ENCODE data around the gene BIN2.
A peak's percentile ranks its signal among the peaks of the same experiment; 100 is the strongest.
"Not testable (repeated sequence)": the region's sequence is repeated elsewhere in the genome, so short reads cannot be mapped to it uniquely, and the experiment has no call there.

The BIN2 gene

DNA sequence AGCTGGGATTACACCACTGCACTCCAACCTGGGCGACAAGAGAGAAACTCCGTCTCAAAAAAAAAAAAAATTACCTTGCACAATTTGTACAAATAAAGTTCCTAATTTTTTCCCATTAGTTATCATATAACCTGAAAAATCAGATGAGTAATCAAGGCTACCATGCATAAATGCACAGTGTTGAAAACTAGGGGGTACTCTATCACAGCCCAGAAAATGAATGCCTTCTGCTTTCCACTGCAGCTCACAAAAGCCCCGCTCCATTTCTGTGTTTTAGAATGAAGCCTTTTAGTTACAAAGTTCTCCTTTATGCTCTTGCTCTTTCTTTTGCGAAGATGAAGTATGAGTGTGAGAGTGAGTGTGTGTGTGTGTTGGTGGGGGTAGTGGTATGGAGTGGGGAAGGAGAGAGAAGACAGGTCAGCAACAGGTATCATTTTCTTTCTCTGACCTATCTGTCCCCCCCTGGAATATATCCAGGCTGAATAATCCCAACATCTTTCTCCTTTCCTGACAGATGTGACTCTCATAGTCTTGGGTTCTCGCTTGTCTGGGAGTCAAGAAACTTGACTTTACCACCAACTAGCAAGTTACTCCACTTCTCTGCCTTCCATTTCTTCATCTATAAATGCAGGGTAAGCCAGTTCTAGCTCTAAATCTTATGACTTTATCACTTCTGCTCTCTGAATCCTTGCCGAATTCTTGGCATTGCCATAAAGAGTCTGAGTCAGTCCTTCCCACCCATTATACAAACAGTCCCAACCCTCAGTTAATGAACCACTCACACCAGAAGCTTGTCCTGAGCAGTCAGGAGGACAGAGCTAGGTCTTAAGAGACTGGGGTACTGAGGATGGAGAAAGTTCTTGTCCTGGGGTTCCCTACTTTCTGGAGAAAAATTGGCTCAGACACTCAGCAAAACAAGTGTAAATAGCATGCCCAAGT is 16.1 kb downstream of the BIN2 start:
- DNase-seq = no peak

DNA sequence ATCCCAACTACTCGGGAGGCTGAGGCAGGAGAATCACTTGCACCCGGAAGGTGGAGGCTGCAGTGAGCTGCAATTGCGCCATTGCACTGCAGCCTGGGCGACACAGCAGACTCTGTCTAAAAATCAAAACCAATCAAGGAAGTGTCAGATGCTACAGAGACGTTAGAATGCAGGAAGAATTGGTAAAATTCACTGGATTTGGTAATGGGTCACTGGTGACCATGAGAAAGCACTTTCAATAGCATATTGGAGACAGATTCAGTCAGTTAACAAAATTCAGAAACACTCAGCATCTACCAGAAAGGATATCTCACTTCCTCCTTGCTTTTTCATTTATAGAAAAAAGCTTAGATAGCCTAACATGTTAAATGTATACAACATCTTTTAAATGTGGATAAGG is 17.5 kb downstream of the BIN2 start:
- no peak for DNase-seq

DNA sequence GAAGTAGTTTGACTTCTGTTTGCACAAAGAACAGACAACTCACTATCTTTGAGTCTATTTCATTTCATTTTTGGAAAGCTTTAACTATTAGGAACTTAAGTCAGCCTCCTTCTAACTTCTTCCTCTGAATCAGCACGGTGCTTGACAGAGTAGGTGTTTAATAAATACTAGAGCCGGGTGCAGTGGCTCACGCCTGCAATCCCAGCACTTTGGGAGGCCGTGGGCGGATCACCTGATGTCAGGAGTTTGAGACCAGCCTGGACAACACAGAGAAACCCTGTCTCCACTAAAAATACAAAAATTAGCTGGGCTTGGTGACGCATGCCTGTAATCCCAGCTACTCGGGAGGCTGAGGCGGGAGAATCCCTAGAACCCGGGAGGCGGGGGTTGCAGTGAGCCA is 23.2 kb downstream of the BIN2 start:
- not testable (repeated sequence) for DNase-seq

DNA sequence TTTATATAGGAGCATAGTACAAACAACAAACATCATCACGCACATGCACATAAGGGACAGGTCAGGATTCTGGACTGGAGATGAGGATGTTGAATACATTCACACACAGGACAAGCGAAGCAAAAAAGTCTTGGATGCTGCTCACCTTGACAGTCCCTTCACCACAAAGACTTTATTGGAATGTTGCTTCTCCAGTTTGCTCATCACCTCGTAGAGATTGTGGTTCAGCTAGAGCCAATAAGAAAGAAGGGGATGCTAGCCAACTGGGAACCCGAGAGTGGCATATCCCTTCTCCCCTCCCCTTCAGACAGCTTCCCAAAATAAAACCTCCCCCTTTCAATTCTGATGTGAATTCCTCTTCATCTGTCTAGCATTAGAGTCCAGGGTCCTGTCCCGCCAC is 28.3 kb downstream of the BIN2 start:
- DNase-seq = no peak

DNA sequence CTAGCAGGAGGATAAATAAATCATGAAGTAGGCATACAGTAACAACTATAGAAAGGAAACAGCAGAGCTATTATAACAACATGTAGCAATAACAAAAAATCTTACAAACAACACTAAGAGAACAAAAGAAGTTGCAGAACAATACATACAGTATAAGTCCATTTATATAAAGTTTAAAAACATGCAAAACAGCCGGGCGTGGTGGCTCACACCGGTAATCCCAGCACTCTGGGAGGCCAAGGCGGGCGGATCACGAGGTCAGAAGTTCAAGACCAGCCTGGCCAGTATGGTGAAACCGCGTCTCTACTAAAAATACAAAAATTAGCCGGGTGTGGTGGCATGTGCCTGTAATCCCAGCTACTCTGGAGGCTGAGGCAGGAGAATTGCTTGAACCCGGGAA is 29.9 kb downstream of the BIN2 start:
- DNase-seq = not testable (repeated sequence)

DNA sequence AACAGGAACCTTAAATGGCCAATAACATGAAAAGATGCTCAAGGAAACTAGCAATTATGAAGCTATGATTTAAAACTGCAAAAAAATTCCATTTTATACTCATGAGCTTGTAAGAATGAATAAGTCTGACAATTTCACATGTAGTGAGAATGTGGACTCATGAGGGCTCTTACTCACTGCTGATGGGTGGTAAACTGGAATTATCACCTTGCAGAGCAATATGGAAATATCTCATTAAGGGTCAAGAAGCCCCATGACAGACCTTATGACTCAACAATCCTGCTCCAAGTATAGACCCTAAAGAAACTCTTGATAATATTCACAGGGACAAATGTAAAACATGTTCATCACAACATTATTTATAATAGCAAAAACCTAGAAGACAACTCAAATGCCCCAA is 30.3 kb downstream of the BIN2 start:
- DNase-seq = no peak

DNA sequence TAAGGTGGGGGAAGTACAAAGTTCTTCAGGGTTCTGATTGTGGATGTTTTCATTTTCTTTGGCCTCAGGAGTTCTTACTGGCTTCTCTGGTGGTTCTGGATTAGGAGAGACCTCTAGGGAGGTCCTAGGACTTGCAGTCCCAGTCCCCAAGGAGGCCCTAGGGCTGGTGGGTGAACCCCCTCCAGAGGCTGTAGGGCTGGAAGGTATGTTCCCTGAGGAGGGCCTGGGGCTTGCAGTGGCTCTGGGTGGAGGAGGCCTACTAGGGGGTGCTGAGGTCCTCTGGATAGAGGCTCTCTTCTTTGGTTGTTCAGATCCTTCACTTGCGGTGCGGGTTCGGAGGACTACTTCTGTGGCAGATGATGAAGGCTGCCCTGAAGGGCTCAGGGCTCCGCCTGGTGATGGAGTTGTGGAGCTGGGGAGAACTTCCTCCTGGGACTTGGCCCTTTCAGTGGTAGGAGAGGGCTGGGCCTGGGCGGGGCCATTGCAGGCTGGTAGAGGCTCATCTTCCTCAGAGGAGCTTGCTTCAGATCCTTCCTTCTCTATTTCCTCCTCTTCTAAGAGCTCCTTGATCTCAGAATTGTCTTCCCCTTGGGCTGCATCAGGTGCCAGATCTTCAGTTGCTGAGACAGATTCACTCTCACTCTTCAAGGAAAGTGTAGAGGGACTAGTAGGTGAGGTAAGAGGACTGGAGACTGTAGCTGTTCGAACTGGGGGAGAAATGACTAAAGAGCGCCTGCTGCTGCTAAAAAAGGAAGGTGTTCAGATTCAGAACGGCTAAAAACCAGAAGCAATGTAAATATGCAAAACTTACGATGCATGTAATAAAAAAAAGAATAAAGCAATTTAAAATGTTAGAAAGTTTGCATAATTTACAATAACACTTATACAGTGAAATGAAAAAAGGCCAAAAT is 32.1 kb downstream of the BIN2 start:
- DNase-seq = not testable (repeated sequence)

DNA sequence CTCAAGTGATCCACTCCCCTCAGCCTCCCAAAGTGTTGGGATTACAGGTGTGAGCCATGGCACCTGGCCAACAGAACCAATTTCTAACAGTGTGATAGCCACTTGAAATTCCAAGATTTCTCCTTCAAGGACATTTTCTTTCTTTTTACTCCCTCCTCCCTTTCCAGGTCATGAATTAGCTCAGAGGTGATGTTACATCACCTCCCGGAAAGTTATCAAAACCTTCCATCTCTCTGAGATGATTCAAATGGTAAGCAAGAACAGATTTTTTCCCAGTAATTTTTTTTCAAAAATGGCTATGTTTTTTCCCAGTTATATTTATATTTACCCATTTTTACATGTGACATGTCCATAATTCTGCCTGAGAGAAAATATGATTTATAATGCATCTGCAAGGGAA is 38.1 kb downstream of the BIN2 start:
- no peak for DNase-seq

DNA sequence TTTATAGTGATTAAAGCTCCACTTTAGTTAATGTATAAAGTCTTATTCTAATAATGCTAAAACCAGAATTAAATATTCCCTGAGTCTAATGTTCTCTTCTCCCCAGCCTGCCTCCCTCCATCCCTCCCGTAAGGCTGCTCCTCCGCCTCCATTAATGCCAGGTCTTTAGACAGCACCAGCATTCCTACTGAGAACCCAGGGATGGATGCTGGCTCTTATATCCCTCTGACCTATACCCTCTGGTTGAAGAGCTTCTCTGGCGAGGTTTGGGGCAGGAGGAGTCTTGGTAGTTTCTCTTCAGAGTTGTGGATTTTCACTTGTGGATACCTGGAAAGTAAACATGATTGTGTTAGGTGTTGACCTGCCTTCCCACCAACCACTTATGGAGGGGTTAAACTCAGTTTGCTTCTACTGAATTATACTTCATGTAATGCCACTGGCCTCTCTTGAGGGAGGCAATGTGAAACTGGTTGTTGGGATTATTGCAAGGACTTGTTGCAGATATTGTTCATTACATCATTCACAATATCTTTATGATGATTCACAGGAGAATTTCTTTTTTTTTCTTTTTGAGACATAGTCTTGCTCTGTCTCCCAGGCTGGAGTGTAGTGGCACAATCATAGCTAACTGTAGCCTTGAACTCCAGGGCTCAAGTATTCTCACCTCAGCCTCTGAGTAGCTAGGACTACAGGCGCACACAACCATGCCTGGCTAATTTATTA is 42.6 kb downstream of the BIN2 start:
- DNase-seq = no peak

DNA sequence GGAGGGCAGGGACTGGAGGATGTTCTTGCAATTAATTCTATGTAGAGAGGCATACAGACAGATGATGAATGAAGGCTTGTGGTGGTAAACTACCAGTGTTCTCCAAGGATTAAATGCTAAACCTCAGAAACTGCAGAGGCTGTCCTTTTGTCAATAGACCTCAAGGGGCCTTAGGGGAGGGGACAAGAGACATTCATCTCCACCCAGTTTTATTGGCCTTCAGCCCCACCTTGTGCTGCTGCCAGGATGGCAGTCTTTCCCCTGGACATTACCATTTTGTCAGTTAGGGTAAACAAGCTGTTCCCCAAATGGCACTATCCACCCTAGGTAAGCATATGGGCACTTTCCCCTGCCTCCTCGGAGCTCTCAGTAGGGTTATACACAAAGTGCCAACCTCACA is 48.9 kb downstream of the BIN2 start:
- no peak for DNase-seq

DNA sequence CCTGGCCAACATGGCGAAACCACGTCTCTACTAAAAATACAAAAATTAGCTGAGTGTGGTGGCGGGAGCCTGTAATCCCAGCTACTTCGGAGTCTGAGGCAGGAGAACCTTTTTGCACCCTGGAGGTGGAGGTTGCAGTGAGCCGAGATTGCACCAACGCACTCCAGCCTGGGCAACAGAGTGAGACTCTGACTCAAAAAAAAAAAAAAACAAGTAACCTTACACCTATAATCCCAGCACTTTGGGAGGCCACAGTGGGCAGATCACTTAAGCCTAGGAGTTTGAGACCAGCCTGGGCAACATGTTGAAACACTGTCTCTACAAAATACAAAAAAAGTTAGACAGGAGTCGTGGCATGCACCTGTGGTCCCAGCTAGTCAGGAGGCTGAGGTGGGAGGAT is 51.2 kb downstream of the BIN2 start:
- DNase-seq = not testable (repeated sequence)

DNA sequence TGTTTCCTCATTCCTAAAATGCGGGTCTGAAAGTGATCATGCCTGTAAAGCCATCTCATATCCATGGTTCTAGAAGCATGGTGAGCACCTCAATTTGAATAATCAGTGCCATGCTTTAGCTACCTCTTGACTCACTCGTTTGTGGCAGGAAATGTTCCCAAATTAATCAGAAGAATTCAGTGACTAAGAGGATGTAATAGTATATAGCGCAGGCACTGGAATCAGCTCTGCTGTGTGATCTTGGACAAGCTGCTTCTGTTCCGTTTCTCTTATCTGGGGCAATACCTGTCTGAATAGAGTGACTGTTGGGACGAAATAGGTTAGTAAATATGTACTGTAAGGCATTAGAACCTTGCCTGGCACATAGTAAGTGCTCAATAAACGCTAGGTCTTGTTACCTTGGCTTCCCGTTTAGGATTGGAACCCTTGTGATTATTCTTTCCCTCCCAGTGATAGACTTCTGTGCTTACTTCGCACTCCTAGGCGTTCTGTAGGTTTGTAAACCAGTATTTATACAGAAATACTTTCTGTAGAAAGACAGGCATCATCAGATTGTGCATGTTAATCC is 52.9 kb downstream of the BIN2 start:
- no peak for DNase-seq

DNA sequence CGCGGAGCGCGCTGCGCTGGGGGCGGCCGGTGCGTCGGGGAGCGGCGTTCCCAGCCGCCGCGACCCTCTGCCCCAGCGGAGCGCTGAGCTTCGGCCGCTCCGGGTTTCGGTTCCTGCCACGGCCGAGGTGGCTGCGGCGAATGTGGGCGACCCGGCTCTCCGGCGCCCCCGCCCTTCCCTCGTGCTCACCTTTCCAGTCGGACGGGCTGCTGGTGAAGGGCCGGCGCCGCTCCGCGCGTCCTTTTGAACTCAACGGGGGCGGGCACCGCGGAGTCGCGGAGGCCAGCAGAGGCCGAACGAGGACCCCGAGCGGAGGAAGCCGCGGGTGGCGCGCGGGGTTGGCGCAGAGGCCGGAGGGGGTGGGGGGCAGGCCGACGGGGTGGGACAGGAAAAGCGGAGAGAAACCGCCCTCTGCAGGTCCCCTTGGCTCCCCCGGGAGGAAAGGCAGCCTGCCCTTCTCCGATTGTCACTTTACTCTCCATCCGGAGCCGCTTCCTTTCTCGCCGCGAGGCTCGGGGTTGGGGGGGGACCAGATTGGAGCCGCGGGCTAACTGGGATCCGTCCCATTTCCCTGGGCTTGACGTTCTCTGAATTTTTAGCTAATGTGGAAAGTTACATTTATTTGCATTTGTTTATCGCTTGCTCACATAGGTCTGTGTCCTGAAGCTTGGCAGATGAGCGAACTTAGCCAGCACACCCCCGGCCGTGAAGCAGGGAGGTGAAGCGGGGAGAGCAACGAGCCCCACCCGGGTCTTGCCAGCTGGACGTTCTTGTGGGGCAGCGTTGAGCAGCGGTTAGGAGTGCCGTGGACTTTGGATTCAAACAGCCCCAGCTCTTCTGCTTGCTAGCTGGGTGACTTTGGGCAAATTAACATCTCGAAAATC is 53.7 kb downstream of the BIN2 start, which contains the start of gene SMAGP:
SMAGP (minus strand) TSS at position 349 of the 884 bp plus-strand sequence. CDS start 1,137 bp downstream, outside the sequence.
- peak; percentile 48 for DNase-seq

DNA sequence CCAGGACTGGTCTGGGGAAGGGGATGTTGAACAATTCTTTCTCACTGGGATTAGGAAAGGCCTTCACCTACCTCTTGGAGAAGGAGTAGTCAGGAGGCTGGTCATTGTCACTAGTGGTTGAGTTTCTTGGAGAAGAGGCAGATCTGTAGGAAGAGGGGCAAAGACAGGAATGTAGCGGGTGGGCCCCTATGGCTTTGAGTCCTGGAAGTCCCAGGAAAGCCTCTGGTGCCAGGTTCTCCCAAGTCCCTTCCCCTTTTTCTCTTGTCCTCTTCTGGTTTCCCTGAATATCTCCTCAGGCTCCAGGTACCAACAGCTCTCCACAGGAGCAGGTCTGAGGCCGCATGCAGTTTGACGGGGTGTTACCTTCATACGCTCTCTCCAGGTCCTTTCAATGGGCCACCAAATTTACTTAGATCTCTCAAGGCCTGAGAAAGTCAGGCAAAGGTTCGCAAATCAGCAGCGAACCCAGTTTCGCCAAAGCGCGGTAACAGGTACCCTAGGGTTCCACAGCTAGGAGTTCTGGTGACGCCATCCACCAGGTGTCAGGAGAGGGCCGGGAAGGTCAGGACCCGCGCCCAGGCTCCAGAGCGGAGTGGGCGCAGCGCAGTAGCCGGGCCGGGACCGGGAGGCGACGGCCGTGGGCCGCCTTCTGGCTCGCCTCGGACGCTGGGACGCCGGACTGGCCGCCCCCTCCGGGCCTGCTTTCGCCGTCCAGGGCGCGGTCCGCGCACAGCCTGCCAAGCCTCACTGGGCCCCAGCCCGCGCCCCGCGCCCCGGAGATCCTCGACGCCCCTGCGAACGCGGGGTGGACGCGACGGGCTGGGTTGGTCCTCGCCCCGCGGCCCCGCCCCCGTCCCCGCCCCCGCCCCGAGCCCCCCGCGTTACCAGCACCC is 54.6 kb downstream of the BIN2 start:
- DNase-seq = peak; percentile 26

DNA sequence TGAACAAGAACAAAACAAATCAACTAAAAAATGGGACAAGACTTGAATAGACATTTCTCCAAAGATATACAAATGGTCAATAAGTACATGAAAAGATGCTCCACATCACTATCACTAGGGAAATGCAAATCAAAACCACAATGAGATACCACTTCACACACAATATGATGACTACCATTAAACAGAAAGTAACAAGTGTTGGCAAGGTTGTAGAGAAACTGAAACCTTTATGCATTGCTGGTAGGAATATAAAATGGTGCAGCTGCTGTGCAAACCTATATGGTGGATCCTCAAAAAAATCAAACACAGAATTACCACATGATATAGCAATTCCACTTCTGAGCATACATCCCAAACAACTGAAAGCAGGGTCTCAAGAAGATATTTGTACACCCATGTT is 59.0 kb downstream of the BIN2 start:
- no peak for DNase-seq

DNA sequence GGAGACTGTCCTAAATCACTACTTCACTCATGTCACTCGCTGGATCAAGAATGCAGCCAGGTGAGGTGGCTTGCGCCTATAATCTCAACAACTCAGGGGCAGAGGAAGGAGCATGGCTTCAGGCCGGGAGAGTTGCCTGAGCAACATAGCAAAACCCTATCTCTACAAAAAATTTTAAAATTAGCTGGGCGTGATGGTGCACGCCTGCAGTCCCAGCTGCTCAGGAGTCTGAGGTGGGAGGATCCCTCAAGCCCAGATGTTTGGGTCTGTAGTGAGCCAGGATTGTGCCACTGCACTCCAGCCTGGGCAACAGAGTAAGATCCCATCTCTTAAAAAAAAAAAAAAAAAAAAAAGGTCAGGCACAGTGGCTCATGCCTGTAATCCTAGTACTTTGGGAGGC is 59.7 kb downstream of the BIN2 start:
- no peak for DNase-seq

DNA sequence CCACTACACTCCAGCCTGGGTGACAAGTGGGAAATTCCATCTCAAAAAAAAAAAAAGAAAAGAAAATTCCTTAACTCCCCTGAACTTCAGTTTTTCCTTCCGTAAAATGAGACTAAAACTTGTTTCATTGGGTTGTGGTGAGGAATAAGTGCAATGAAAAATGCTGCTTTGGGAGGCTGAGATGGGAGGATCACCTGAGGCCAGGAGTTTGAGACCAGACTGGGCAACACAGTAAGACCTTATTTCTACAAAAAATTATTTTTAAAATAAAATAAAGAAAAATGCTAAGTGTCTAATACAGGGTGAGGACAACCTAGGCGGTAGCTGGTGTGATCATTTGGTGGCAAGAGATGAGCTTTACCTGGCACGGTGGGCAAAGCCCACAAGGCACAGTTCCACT is 60.6 kb downstream of the BIN2 start:
- no peak for DNase-seq

DNA sequence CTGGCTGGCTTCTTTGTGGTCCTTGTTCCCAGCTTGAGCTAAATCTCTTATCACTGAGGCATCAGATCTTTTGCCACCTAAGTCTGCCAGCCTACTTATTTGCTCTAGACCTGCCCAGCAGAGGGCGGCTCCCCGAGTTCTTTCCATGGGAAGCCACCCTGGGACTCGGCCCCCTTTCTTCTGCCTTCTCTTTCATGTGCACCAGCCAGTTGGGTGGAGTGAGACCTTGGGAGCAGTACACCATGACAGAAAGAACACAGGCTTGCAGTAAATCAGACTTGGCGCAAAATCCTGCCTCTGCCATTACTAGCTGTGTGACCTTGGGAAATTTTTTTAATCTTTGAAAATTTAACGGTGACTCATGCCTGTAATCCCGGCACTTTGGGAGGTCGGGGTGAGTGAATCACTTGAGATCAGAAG is 61.2 kb downstream of the BIN2 start:
- no peak for DNase-seq

DNA sequence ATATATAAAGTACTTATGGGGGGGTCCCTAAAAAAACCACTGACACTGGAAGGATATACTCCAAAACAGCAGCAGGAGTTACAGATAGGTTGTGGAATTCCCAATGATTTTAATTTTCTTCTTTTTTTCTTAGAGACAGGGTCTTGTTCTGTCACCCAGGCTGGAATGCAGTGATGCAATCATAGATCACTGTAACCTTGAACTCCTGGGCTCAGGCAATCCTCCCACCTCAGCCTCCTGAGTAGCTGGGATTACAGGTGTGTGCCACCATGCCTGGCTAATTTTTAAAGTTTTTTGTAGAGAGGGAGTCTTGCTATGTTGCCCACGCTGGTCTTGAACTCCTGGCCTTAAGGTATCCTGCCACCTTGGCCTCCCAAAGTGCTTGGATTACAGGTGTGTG is 64.4 kb downstream of the BIN2 start:
- DNase-seq = not testable (repeated sequence)

DNA sequence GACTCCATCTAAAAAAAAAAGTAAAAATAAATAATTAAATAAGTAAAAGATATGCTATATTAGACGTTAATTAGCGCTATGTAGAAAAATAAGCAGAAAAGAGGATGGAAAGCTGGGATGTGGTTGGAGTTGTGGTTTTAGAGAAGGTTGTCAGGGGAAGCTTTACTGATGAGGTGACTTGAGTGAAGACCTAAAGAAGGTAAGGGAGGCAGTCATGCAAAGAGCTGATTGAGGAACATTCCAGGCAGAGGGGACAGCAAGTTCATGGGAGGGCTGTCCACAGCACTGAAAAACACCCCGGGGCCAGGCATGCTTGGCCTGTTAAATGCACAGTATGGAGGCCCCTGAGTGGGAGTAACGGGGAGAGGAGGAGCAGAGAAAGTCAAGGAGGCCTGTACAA is 69.4 kb downstream of the BIN2 start:
- DNase-seq = no peak

DNA sequence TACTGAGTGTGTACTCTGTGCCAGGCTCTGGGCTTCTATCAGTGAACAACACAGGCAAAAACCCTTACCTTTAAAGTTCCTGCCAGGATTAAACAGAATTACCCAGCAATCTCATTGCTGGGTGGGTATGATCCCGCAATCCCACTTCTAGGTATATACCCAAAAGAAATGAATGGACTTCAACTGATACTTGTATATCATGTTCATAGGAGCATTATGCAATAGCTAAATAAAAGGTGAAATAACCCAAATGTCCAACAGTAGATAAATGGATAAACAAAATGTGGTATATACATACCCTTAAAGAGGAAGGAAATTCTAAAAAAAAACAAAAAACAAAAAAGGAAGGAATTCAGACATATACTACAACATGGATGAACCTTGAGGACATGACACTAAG is 70.7 kb downstream of the BIN2 start:
- DNase-seq = no peak
